ENCODE results near the gene C22orf15. TPM values are rescaled to one million over a fixed set of nuclear protein-coding genes. Genes with fewer than 3 reads are reported as not detected.
A peak's percentile ranks its signal among the peaks of the same experiment; 100 is the strongest.

C22orf15 gene
- total and polyA plus RNA-seq, 2 of the 8 experiments (the other 6 are each of a cell fraction or from before 2014, with no cell fraction given), result 4.2 to 4.9 TPM

- ChIA-PET POLR2A (ENCODE audit: partially characterized antibody) (interaction anchor here (0.9 to 4.5 kb wide), 6 partner anchors 10 to 206 kb away, joined by 3 to 22 read pairs (median 7); partner anchors contain the start of genes SMARCB1, VPREB3 and ZNF70), CTCF (ENCODE audit: partially characterized antibody) (interaction anchor here (0.9 to 9.6 kb wide), 5 partner anchors 10 to 85 kb away, joined by 3 to 73 read pairs (median 5); no protein-coding TSS in a partner anchor)
- Histone ChIP-seq H2BK120ac (replicated peaks; ENCODE audit: low read depth, low read length) (no peak overlapping the region), H3K23me2 (ENCODE audit: low read depth, low read length) (peaks cover 11% of the 10 kb centered on the region), H3K23ac (ENCODE audit: insufficient read length) (no peak overlapping the region), H2BK5ac (ENCODE audit: low read depth, low read length) (no peak overlapping the region), H3K4me3 (ENCODE audit: extremely low read depth in 1 of 4, insufficient read depth in 2 of 4, low read depth in 3 of 4, low read length in 4 of 4) (no peak overlapping the region), H3K79me2 (ENCODE audit: control insufficient read depth in 1 of 2, insufficient read depth in 2 of 2, low read length in 2 of 2) (no peaks in the 10 kb centered on the region), H4K8ac (ENCODE audit: extremely low read depth, insufficient read depth, low read length) (peak overlapping the region; percentile 75; the same call in 1 of the 2 replicates), H3K4ac (replicated peaks; ENCODE audit: insufficient read length, low read depth, low read length) (no peak overlapping the region), H4K91ac (replicated peaks; ENCODE audit: insufficient read length, low read length) (no peak overlapping the region), H3K27me3 (replicated peaks in 1 of 4; ENCODE audit: control insufficient read depth in 3 of 4, extremely low read depth in 1 of 4, insufficient read depth in 3 of 4, low read length in 3 of 4) (peaks cover 0 to 13% (median 7%) of the 10 kb centered on the region in 4 experiments; a peak in 5 of 7 replicates), H2AFZ (ENCODE audit: low read length) (no peak overlapping the region), H3K79me1 (ENCODE audit: low read depth, low read length) (no peaks in the 10 kb centered on the region), H2AK5ac (ENCODE audit: low read depth, low read length) (no peak overlapping the region), H2BK20ac (ENCODE audit: low read length) (no peak overlapping the region), H3K56ac (replicated peaks; ENCODE audit: insufficient read length, low read depth, low read length) (no peak overlapping the region), H4K20me1 (replicated peaks in 1 of 2; ENCODE audit: control insufficient read depth in 1 of 2, insufficient read depth in 2 of 2, low read length in 2 of 2) (peaks cover 0 to 16% of the 10 kb centered on the region in 2 experiments), H3K4me2 (ENCODE audit: insufficient read depth in 1 of 2, low read depth in 2 of 2, low read length in 2 of 2) (no peak overlapping the region), H2BK12ac (ENCODE audit: low read depth, low read length) (no peak overlapping the region), H3K14ac (ENCODE audit: insufficient read length) (no peak overlapping the region), H3K36me3 (ENCODE audit: control insufficient read depth in 2 of 4, insufficient read depth in 4 of 4, low read length in 3 of 4) (no peaks in the 10 kb centered on the region), H2BK15ac (ENCODE audit: low read length) (no peak overlapping the region), H3K9ac (replicated peaks in 1 of 4; ENCODE audit: extremely low read depth in 1 of 4, low read depth in 3 of 4, low read length in 3 of 4) (no peak overlapping the region), H3K4me1 (replicated peaks in 1 of 4; ENCODE audit: control insufficient read depth in 3 of 4, insufficient read depth in 4 of 4, low read length in 3 of 4) (peaks cover 0 to 29% (median 19%) of the 10 kb centered on the region in 4 experiments; a peak in 6 of 7 replicates), H3K18ac (ENCODE audit: extremely low read depth, low read length) (no peak overlapping the region), H4K5ac (ENCODE audit: insufficient read length, low read depth, low read length) (no peak overlapping the region), H3K27ac (ENCODE audit: low read depth, low read length) (no peak overlapping the region), H3K9me3 (ENCODE audit: insufficient read depth in 2 of 2, low read depth in 1 of 2, low read length in 1 of 2) (no peaks in the 10 kb centered on the region)
- FAIRE-seq, result no peak
- DNase-seq (ENCODE audit: low read depth in 1 of 2, low spot score in 2 of 2), result peak in 1 of 2 experiments; percentile 42
- TF ChIP-seq CEBPB (IDR thresholded peaks at IDR 0.05; ENCODE audit: low read depth, low read length), result peak; percentile 21; the same call in 1 of the 2 replicates
- TF ChIP-seq TBP (IDR thresholded peaks at IDR 0.05; ENCODE audit: low read depth, low read length), result no peak
- 93% methylated on average over 9 of the region's 9 CpGs; no CpG with 5 or more reads in 1 of the 2 experiments for WGBS, 2 experiments (ENCODE audit: extremely low coverage in 1 of 2, insufficient coverage in 1 of 2, insufficient read length in 1 of 2, insufficient replicate concordance in 2 of 2, low coverage in 1 of 2, low lambda C conversion rate in 2 of 2, missing lambda C conversion rate in 1 of 2)
Observed at GRCh38 chr22:23764899-23765881, 2.4 kb downstream of the C22orf15 start.

Data from H1 (cell line).